ENCODE measurements around the gene GSS.

The GSS gene

GRCh38 chr20:34921436-34921835, 34.2 kb downstream of the GSS start:
- Histone ChIP-seq H3K27me3 (ENCODE audit: insufficient read depth, poor library complexity, severe bottlenecking) (no peaks in the 10 kb centered on the region), H3K27ac (replicated peaks) (no peak overlapping the region), H3K4me3 (replicated peaks; ENCODE audit: insufficient read depth, low read length) (no peak overlapping the region)
- DNase-seq (ENCODE audit: low read depth in 1 of 2, low spot score in 1 of 2), result no peak
- TF ChIP-seq CTCF (IDR thresholded peaks at IDR 0.05; ENCODE audit: insufficient read depth, low read length) (no peak), SPI1 (IDR thresholded peaks at IDR 0.05; ENCODE audit: borderline replicate concordance, low read depth) (no peak), POLR2AphosphoS5 (IDR thresholded peaks at IDR 0.05; ENCODE audit: low read depth) (no peak), REST (IDR thresholded peaks at IDR 0.05; ENCODE audit: insufficient replicate concordance, low read depth) (no peak), GABPA (IDR thresholded peaks at IDR 0.05; ENCODE audit: low read depth) (no peak)

- no peak overlapping the region for H3K27ac ChIP-seq (replicated peaks)
- H3K4me3 ChIP-seq (replicated peaks; ENCODE audit: insufficient read depth, low read length), result no peak overlapping the region
- DNase-seq (ENCODE audit: low read depth in 1 of 2, low spot score in 1 of 2), result no peak
- no peaks in the 10 kb centered on the region for H3K27me3 ChIP-seq (ENCODE audit: insufficient read depth, poor library complexity, severe bottlenecking)
- TF ChIP-seq REST (IDR thresholded peaks at IDR 0.05; ENCODE audit: insufficient replicate concordance, low read depth) (no peak), CTCF (IDR thresholded peaks at IDR 0.05; ENCODE audit: insufficient read depth, low read length) (no peak), GABPA (IDR thresholded peaks at IDR 0.05; ENCODE audit: low read depth) (no peak), SPI1 (IDR thresholded peaks at IDR 0.05; ENCODE audit: borderline replicate concordance, low read depth) (no peak), POLR2AphosphoS5 (IDR thresholded peaks at IDR 0.05; ENCODE audit: low read depth) (no peak)
These were observed 35.6 kb downstream of the GSS start for GRCh38 chr20:34920055-34920454.

- H3K27me3 ChIP-seq (ENCODE audit: insufficient read depth, poor library complexity, severe bottlenecking), result no peaks in the 10 kb centered on the region
- no peak overlapping the region for H3K27ac ChIP-seq (replicated peaks)
- no peak for DNase-seq (ENCODE audit: low read depth in 1 of 2, low spot score in 1 of 2)
- no peak overlapping the region for H3K4me3 ChIP-seq (replicated peaks; ENCODE audit: insufficient read depth, low read length)
- TF ChIP-seq SPI1 (IDR thresholded peaks at IDR 0.05; ENCODE audit: borderline replicate concordance, low read depth), result no peak
- no peak for TF ChIP-seq CTCF (IDR thresholded peaks at IDR 0.05; ENCODE audit: insufficient read depth, low read length)
- no peak for TF ChIP-seq POLR2AphosphoS5 (IDR thresholded peaks at IDR 0.05; ENCODE audit: low read depth)
- no peak for TF ChIP-seq REST (IDR thresholded peaks at IDR 0.05; ENCODE audit: insufficient replicate concordance, low read depth)
- TF ChIP-seq GABPA (IDR thresholded peaks at IDR 0.05; ENCODE audit: low read depth), result no peak
These were observed 38.7 kb downstream of the GSS start for GRCh38 chr20:34916774-34917354.
